GM21723 (cell line): ENCODE measurements around the gene MCM7.

Experiments used
- ATAC-seq: cut with Tn5 transposase; IDR thresholded peaks from one replicate; pipeline ENCODE4 v1.9.1; 2021; ENCODE audit warnings: mild to moderate bottlenecking, moderate library complexity; ENCODE audit not compliant: unreplicated experiment

MCM7 gene

GRCh38 chr7:100124301-100125230, 23.4 kb upstream of the MCM7 start:
- ATAC-seq, result no peak

- no peak for ATAC-seq
Measured at GRCh38 chr7:100122568-100122967, 21.4 kb upstream of the MCM7 start.

- no peak for ATAC-seq
Measured at GRCh38 chr7:100122067-100122466, 20.9 kb upstream of the MCM7 start.

GRCh38 chr7:100120733-100121036, 19.5 kb upstream of the MCM7 start:
- ATAC-seq, result no peak

GRCh38 chr7:100119970-100120732, 19.0 kb upstream of the MCM7 start:
- ATAC-seq, result peak; percentile 40

- peak; percentile 71 for ATAC-seq
Measured at GRCh38 chr7:100119072-100119969, 18.1 kb upstream of the MCM7 start, which contains the start of the genes CNPY4 and TAF6. Gene CNPY4 (plus strand): TSS chr7:100119634. CDS start chr7:100119745, 111 bp downstream. Gene TAF6 (minus strand): TSS chr7:100119358. CDS start chr7:100114209, 5,149 bp downstream.

- no peak for ATAC-seq
Measured at GRCh38 chr7:100118388-100119071, 17.3 kb upstream of the MCM7 start.

- no peak for ATAC-seq
Measured at GRCh38 chr7:100115026-100115425, 13.8 kb upstream of the MCM7 start.

- ATAC-seq, result no peak
Measured at GRCh38 chr7:100111914-100112313, 10.7 kb upstream of the MCM7 start.

GRCh38 chr7:100111156-100111555, 10.0 kb upstream of the MCM7 start:
- ATAC-seq, result no peak

- no peak for ATAC-seq
Measured at GRCh38 chr7:100109521-100110163, 8.4 kb upstream of the MCM7 start.

- ATAC-seq, result no peak
Measured at GRCh38 chr7:100107890-100108289, 6.7 kb upstream of the MCM7 start.

- no peak for ATAC-seq
Measured at GRCh38 chr7:100107125-100107737, 6.0 kb upstream of the MCM7 start.

GRCh38 chr7:100106633-100107032, 5.4 kb upstream of the MCM7 start:
- ATAC-seq, result no peak

GRCh38 chr7:100105534-100105933, 4.3 kb upstream of the MCM7 start:
- no peak for ATAC-seq

GRCh38 chr7:100102950-100103840, 2.0 kb upstream of the MCM7 start:
- no peak for ATAC-seq

- peak; percentile 68 for ATAC-seq
Measured at GRCh38 chr7:100100420-100101015, 679 bp downstream of the MCM7 start.

- no peak for ATAC-seq
Measured at GRCh38 chr7:100099452-100099851, 1.7 kb downstream of the MCM7 start.
